Mesothelial cell of epicardium (in vitro differentiated cells): ENCODE results near the gene PSTPIP1. TPM values are rescaled to one million over a fixed set of nuclear protein-coding genes. Genes with fewer than 3 reads are reported as not detected.
A peak's percentile ranks its signal among the peaks of the same experiment; 100 is the strongest.
"Not testable (repeated sequence)": the region's sequence is repeated elsewhere in the genome, so short reads cannot be mapped to it uniquely, and the experiment has no call there.

ENCODE experiments used
- DNase-seq, 2 experiments: peaks; one replicate each; pipeline ENCODE4 v3.0.0; 2021; ENCODE audit warnings: low spot score in 2 of 2; ENCODE audit not compliant: unreplicated experiment in 2 of 2
- H3K27ac Mint-ChIP-seq: 2 replicates; pipeline ENCODE4 v1.8.0; 2021; ENCODE audit warnings: mixed read lengths
- H3K27me3 Mint-ChIP-seq: 2 replicates; pipeline ENCODE4 v1.8.0; 2021; ENCODE audit warnings: low read depth, mixed read lengths
- H3K36me3 Mint-ChIP-seq: 2 replicates; pipeline ENCODE4 v1.8.0; 2021; ENCODE audit warnings: mixed read lengths
- H3K4me1 Mint-ChIP-seq: 2 replicates; pipeline ENCODE4 v1.8.0; 2021; ENCODE audit warnings: mixed read lengths
- H3K4me3 Mint-ChIP-seq: 2 replicates; pipeline ENCODE4 v1.8.0; 2021; ENCODE audit warnings: mild to moderate bottlenecking, moderate library complexity, mixed read lengths
- H3K9me3 Mint-ChIP-seq: 2 replicates; pipeline ENCODE4 v1.8.0; 2021; ENCODE audit warnings: mixed read lengths
- CTCF ChIP-seq: fragments of 200-600 bp; sonication (generic); IDR thresholded peaks from one replicate; pipeline ENCODE4 v1.5.0; 2021; ENCODE audit warnings: antibody characterized with exemption; ENCODE audit not compliant: unreplicated experiment
- total RNA-seq: library from RNA; stranded (reverse); gene quantifications from 3 replicates; pipeline ENCODE4 v1.2.1, GENCODE V29; 2021

Gene PSTPIP1
- total RNA-seq, 1 donor from 2014 or later, result not detected

GRCh38 chr15:76954744-76955143, 40.2 kb upstream of the PSTPIP1 start:
- Mint-ChIP-seq H3K36me3 (peaks cover 6% of the 10 kb centered on the region), H3K27ac (no peak overlapping the region), H3K9me3 (no peaks in the 10 kb centered on the region), H3K27me3 (no peaks in the 10 kb centered on the region), H3K4me3 (no peak overlapping the region), H3K4me1 (peaks cover 5% of the 10 kb centered on the region)
- no peak for TF ChIP-seq CTCF
- no peak for DNase-seq

GRCh38 chr15:76961268-76962011, 33.5 kb upstream of the PSTPIP1 start:
- Mint-ChIP-seq H3K9me3 (no peaks in the 10 kb centered on the region), H3K27ac (peak overlapping the region; percentile 83), H3K4me3 (no peak overlapping the region), H3K27me3 (no peaks in the 10 kb centered on the region), H3K4me1 (peaks cover 35% of the 10 kb centered on the region), H3K36me3 (no peaks in the 10 kb centered on the region)
- DNase-seq, result no peak
- no peak for TF ChIP-seq CTCF

- peak overlapping the region; percentile 87 for H3K27ac Mint-ChIP-seq
- H3K36me3 Mint-ChIP-seq, result no peaks in the 10 kb centered on the region
- no peaks in the 10 kb centered on the region for H3K9me3 Mint-ChIP-seq
- no peak for DNase-seq
- no peaks in the 10 kb centered on the region for H3K27me3 Mint-ChIP-seq
- H3K4me1 Mint-ChIP-seq, result peaks cover 37% of the 10 kb centered on the region
- TF ChIP-seq CTCF, result no peak
- no peak overlapping the region for H3K4me3 Mint-ChIP-seq
Observed at GRCh38 chr15:76962337-76963013, 32.5 kb upstream of the PSTPIP1 start.

GRCh38 chr15:76963596-76963995, 31.3 kb upstream of the PSTPIP1 start:
- Mint-ChIP-seq H3K4me3 (no peak overlapping the region), H3K9me3 (no peaks in the 10 kb centered on the region), H3K27ac (peak overlapping the region; percentile 67), H3K4me1 (peaks cover 37% of the 10 kb centered on the region), H3K36me3 (no peaks in the 10 kb centered on the region), H3K27me3 (no peaks in the 10 kb centered on the region)
- DNase-seq, result no peak
- no peak for TF ChIP-seq CTCF

GRCh38 chr15:76964157-76964556, 30.8 kb upstream of the PSTPIP1 start:
- Mint-ChIP-seq H3K9me3 (no peaks in the 10 kb centered on the region), H3K36me3 (no peaks in the 10 kb centered on the region), H3K27ac (peak overlapping the region; percentile 9), H3K4me1 (peaks cover 37% of the 10 kb centered on the region), H3K4me3 (no peak overlapping the region), H3K27me3 (no peaks in the 10 kb centered on the region)
- TF ChIP-seq CTCF, result no peak
- DNase-seq, result no peak

- H3K9me3 Mint-ChIP-seq, H3K27me3 Mint-ChIP-seq, DNase-seq: not testable (repeated sequence)
Observed at GRCh38 chr15:76966051-76966450, 28.9 kb upstream of the PSTPIP1 start.

More at GRCh38 chr15:76966051-76966450, 28.9 kb upstream of the PSTPIP1 start:
- H3K36me3 Mint-ChIP-seq, H3K4me3 Mint-ChIP-seq, H3K27ac Mint-ChIP-seq: not testable (repeated sequence)
- H3K4me1 Mint-ChIP-seq, result peaks cover 31% of the 10 kb centered on the region
